ENCODE data around the gene ST3GAL2. TPM values are rescaled to one million over a fixed set of nuclear protein-coding genes. Genes with fewer than 3 reads are reported as not detected.
"Not testable (repeated sequence)": the region's sequence is repeated elsewhere in the genome, so short reads cannot be mapped to it uniquely, and the experiment has no call there.

ST3GAL2 gene
- total RNA-seq, 1 donor from 2014 or later: 71.9 TPM

DNA sequence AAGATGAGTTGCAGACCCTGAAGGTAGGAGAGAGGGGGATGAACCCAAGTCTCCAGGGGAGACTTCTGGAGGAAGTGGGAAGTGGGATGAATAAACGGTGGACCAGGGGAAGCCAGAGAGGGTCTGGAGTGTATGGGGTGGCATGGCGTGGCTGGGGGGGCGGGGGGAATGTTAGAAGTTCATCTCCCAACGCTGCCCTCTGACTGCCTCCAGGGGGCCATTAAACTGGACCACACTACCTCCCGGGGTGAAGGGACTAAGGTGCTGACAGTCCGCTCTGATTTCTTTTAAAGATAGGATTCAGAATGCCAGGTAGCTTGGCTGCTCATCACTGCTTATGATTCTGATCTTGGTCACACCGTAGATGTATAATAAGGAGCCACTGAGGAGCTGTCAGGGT lies 21.2 kb downstream of the ST3GAL2 start:
- Mint-ChIP-seq H3K4me3 (ENCODE audit: unreplicated experiment) (no peak overlapping the region), H3K4me1 (ENCODE audit: low read depth) (peaks cover 16% of the 10 kb centered on the region), H3K9me3 (ENCODE audit: low read depth) (no peaks in the 10 kb centered on the region), H3K36me3 (ENCODE audit: low read depth) (peaks cover 2% of the 10 kb centered on the region), H3K27me3 (ENCODE audit: low read depth) (no peaks in the 10 kb centered on the region), H3K27ac (ENCODE audit: unreplicated experiment) (peak overlapping the region; percentile 41)
- TF ChIP-seq CTCF (IDR thresholded peaks at IDR 0.05): no peak
- no peak for DNase-seq (ENCODE audit: low spot score)

DNA sequence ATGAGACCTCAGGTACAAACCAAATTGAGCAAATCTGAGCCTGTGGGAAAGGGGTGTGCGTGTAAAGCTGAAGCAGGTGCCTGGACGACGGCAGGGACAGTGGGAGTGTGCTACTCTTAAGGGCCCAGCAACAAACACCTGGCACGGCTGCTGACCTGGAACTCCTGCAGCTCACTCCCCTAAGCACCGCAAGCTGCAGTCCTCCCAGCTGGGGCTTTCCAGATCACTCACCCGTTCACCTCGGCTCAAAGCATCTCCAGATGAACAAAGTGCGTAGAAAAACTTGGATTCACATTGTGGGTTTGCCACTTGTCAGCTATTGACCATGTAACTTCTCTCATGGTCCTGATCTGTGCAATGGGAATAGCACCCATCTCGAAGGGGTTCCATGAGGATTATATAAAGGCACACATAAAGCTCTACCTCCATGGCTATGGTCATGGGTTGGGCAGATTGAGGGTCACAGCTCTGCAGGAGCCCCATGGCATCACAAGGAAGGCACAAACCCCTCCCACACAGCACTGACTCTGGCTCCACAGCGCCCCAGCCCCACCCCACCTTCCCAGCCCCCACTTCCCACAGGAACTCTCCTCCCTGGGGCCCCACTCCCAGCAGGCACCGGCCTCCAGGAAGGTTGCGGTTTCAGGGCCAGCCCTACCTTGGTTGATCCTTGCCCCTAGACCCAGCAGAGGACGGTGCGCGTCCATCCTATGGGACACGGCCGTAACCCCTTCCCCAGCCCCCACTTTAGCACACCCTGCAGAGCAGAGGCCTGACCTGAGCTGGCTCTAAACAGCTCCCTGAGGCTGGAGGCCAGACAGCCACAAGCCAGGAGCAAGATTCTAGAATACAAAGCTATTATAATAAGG lies 21.9 kb downstream of the ST3GAL2 start:
- Mint-ChIP-seq H3K36me3 (ENCODE audit: low read depth) (no peaks in the 10 kb centered on the region), H3K4me1 (ENCODE audit: low read depth) (peaks cover 11% of the 10 kb centered on the region), H3K9me3 (ENCODE audit: low read depth) (no peaks in the 10 kb centered on the region), H3K4me3 (ENCODE audit: unreplicated experiment) (no peak overlapping the region), H3K27ac (ENCODE audit: unreplicated experiment) (no peak overlapping the region), H3K27me3 (ENCODE audit: low read depth) (no peaks in the 10 kb centered on the region)
- no peak for DNase-seq (ENCODE audit: low spot score)
- no peak for TF ChIP-seq CTCF (IDR thresholded peaks at IDR 0.05)

GRCh38 chr16:70413572-70413971 lies 25.3 kb downstream of the ST3GAL2 start:
- not testable (repeated sequence) for H3K4me3 Mint-ChIP-seq (ENCODE audit: unreplicated experiment); H3K9me3 Mint-ChIP-seq (ENCODE audit: low read depth); DNase-seq (ENCODE audit: low spot score); H3K27me3 Mint-ChIP-seq (ENCODE audit: low read depth); H3K27ac Mint-ChIP-seq (ENCODE audit: unreplicated experiment); H3K36me3 Mint-ChIP-seq (ENCODE audit: low read depth); H3K4me1 Mint-ChIP-seq (ENCODE audit: low read depth)

DNA sequence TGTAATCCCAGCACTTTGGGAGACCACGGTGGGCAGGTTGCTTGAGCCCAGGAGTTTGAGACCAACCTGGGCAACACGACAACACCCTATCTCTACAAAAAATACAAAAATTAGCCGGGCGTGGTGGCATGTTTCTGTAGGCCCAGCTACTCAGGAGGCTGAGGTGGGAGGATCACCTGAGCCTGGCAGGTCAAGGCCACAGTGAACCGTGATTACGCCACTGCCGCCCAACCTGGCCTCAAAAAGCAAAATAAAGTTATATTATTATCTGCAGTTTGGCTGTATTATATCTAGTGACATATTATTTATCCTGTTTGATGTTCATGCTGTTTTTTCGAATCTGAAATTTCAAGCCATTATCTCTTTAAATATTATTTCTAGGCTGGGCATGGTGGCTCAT lies 26.5 kb downstream of the ST3GAL2 start:
- Mint-ChIP-seq H3K4me3 (ENCODE audit: unreplicated experiment) (no peak overlapping the region), H3K9me3 (ENCODE audit: low read depth) (no peaks in the 10 kb centered on the region), H3K27me3 (ENCODE audit: low read depth) (no peaks in the 10 kb centered on the region), H3K36me3 (ENCODE audit: low read depth) (peaks cover 2% of the 10 kb centered on the region), H3K4me1 (ENCODE audit: low read depth) (peaks cover 14% of the 10 kb centered on the region), H3K27ac (ENCODE audit: unreplicated experiment) (no peak overlapping the region)
- no peak for TF ChIP-seq CTCF (IDR thresholded peaks at IDR 0.05)
- DNase-seq (ENCODE audit: low spot score): no peak

DNA sequence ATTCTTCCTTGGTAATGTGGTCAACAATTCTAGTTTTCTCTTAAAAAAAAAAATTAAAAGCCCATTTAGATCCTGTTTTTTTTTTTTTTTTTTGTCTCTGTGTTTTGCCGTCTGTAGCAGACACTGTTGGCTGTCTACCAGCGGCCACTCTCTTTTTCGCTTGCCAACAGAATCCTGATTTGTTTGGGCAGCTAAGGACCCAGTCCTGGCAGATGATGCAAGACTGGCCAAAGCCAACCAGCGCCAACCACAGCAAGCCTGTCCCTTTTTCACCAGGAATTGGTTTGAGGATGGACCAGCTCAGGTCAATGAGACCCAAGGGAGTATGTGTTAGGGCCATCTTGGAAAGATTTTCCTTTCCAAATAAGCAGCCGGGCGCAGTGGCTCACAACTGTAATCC lies 28.2 kb downstream of the ST3GAL2 start:
- Mint-ChIP-seq H3K9me3 (ENCODE audit: low read depth) (no peaks in the 10 kb centered on the region), H3K36me3 (ENCODE audit: low read depth) (peaks cover 4% of the 10 kb centered on the region), H3K4me3 (ENCODE audit: unreplicated experiment) (no peak overlapping the region), H3K27ac (ENCODE audit: unreplicated experiment) (no peak overlapping the region), H3K4me1 (ENCODE audit: low read depth) (peaks cover 15% of the 10 kb centered on the region), H3K27me3 (ENCODE audit: low read depth) (no peaks in the 10 kb centered on the region)
- no peak for DNase-seq (ENCODE audit: low spot score)
- no peak for TF ChIP-seq CTCF (IDR thresholded peaks at IDR 0.05)

- Mint-ChIP-seq H3K9me3 (ENCODE audit: low read depth) (no peaks in the 10 kb centered on the region), H3K27ac (ENCODE audit: unreplicated experiment) (peak overlapping the region; percentile 59)
Measured at GRCh38 chr16:70407811-70408274, 31.1 kb downstream of the ST3GAL2 start.

DNA sequence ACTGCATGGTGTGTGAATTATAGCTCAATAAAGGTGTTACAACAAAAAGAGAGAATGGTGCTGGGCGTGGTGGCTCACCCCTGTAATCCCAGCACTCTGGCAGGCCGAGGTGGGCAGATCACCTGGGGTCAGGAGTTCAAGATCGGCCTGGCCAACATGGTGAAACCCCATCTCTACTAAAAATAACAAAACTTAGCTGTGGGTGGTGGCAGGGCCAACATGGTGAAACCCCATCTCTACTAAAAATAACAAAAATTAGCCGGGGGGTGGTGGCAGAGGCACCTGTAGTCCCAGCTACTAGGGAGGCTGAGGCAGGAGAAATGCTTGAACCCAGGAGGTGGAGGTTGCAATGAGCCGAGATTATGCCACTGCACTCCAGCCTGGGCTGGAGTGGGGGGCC lies 32.8 kb downstream of the ST3GAL2 start:
- not testable (repeated sequence) for H3K9me3 Mint-ChIP-seq (ENCODE audit: low read depth); H3K36me3 Mint-ChIP-seq (ENCODE audit: low read depth); H3K27me3 Mint-ChIP-seq (ENCODE audit: low read depth); DNase-seq (ENCODE audit: low spot score); H3K4me3 Mint-ChIP-seq (ENCODE audit: unreplicated experiment)
- peak overlapping the region; percentile 29 for H3K27ac Mint-ChIP-seq (ENCODE audit: unreplicated experiment)
- peaks cover 27% of the 10 kb centered on the region for H3K4me1 Mint-ChIP-seq (ENCODE audit: low read depth)

More at GRCh38 chr16:70407811-70408274, 31.1 kb downstream of the ST3GAL2 start:
- Mint-ChIP-seq H3K4me1 (ENCODE audit: low read depth) (peaks cover 23% of the 10 kb centered on the region), H3K27me3 (ENCODE audit: low read depth) (no peaks in the 10 kb centered on the region), H3K4me3 (ENCODE audit: unreplicated experiment) (no peak overlapping the region), H3K36me3 (ENCODE audit: low read depth) (peaks cover 6% of the 10 kb centered on the region)
- no peak for TF ChIP-seq CTCF (IDR thresholded peaks at IDR 0.05)
- DNase-seq (ENCODE audit: low spot score): no peak

Data from chondrocyte (in vitro differentiated cells).